NCI-H526 (cell line): ENCODE results near the gene NR1H4.
"Not testable (repeated sequence)": the region's sequence is repeated elsewhere in the genome, so short reads cannot be mapped to it uniquely, and the experiment has no call there.

Experiments used
- DNase-seq, 2 experiments: peaks; one replicate each; lab custom pipeline; 2025; lab: John Stamatoyannopoulos, UW

NR1H4 gene

GRCh38 chr12:100518376-100518775 is 44.7 kb downstream of the NR1H4 start:
- DNase-seq: no peak

- no peak for DNase-seq
These were observed 46.5 kb downstream of the NR1H4 start for GRCh38 chr12:100520048-100520769.

- no peak for DNase-seq
These were observed 48.3 kb downstream of the NR1H4 start for GRCh38 chr12:100521958-100522357.

GRCh38 chr12:100528034-100528433 is 54.4 kb downstream of the NR1H4 start:
- DNase-seq: no peak

- peak; percentile 6 to 35 for DNase-seq
These were observed 54.9 kb downstream of the NR1H4 start for GRCh38 chr12:100528471-100529127.

GRCh38 chr12:100529756-100530350 is 56.2 kb downstream of the NR1H4 start:
- no peak for DNase-seq

GRCh38 chr12:100533376-100533775 is 59.7 kb downstream of the NR1H4 start:
- peak; percentile 85 to 92 for DNase-seq

GRCh38 chr12:100534625-100535227 is 61.1 kb downstream of the NR1H4 start:
- DNase-seq: no peak

GRCh38 chr12:100539202-100539601 is 65.5 kb downstream of the NR1H4 start:
- DNase-seq: no peak

- DNase-seq: no peak
These were observed 70.5 kb downstream of the NR1H4 start for GRCh38 chr12:100544165-100544564.

GRCh38 chr12:100545092-100545491 is 71.4 kb downstream of the NR1H4 start:
- DNase-seq: no peak

- DNase-seq: peak in 1 of 2 experiments; percentile 19
These were observed 80.3 kb downstream of the NR1H4 start for GRCh38 chr12:100553936-100554335.

- DNase-seq: peak; percentile 80 to 92
These were observed 81.0 kb downstream of the NR1H4 start for GRCh38 chr12:100554608-100555077.

GRCh38 chr12:100555722-100556121 is 82.1 kb downstream of the NR1H4 start:
- DNase-seq: no peak

- no peak for DNase-seq
These were observed 83.7 kb downstream of the NR1H4 start for GRCh38 chr12:100557357-100557756.

- not testable (repeated sequence) for DNase-seq
These were observed 85.6 kb downstream of the NR1H4 start for GRCh38 chr12:100559261-100559660.

- DNase-seq: no peak
These were observed 90.4 kb downstream of the NR1H4 start for GRCh38 chr12:100564090-100564489.

- DNase-seq: no peak
These were observed 91.3 kb downstream of the NR1H4 start for GRCh38 chr12:100564905-100565467.

GRCh38 chr12:100565987-100566545 is 92.4 kb downstream of the NR1H4 start:
- no peak for DNase-seq

- no peak for DNase-seq
These were observed 93.4 kb downstream of the NR1H4 start for GRCh38 chr12:100566887-100567637.

- DNase-seq: no peak
These were observed 94.3 kb downstream of the NR1H4 start for GRCh38 chr12:100567945-100568344.
